ENCODE results near the gene GPER1. TPM values are rescaled to one million over a fixed set of nuclear protein-coding genes. Genes with fewer than 3 reads are reported as not detected.
A peak's percentile ranks its signal among the peaks of the same experiment; 100 is the strongest.

GPER1 gene
- total and polyA plus RNA-seq, 2 experiments from 2014 or later: 0.89 TPM; not detected in 1

DNA sequence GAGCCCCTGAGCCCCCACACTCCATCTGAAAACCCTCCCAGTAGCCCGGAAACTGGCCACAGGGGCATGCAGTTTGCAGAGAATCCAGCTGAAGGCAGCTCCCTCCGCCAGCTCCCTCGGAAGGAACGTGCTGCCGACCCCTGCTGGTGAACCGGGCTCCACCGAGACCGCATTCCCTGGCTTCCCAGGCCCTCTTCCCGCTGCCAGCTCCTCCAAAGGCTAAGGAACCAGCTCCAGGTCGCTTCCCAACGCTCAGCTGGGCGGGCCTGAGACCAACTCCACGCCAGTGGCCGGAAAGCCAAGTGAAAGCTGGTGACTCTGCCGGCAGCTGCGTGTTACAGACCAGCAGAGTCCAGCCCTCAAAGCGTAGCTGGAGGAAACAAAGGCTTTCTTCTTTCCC, 35.8 kb downstream of the GPER1 start:
- Histone ChIP-seq H3K27ac (ENCODE audit: low read depth) (peak overlapping the region; percentile 89), H2AFZ (no peak overlapping the region), H3F3A (replicated peaks; ENCODE audit: low read depth) (0 out of 2 replicates have a peak, but pooled peaks cover 4% of the 10 kb centered on the region), H3K36me3 (ENCODE audit: insufficient read depth) (0 out of 2 replicates have a peak, but pooled peaks cover 5% of the 10 kb centered on the region), H3K27me3 (ENCODE audit: insufficient read depth) (no peaks in the 10 kb centered on the region), H3K4me2 (no peak overlapping the region), H3K4me3 (no peak overlapping the region), H3K9me2 (ENCODE audit: insufficient read depth) (no peaks in the 10 kb centered on the region), H3K4me1 (ENCODE audit: insufficient read depth) (peaks cover 4% of the 10 kb centered on the region), H3K79me2 (replicated peaks; ENCODE audit: insufficient read depth) (peaks cover 56% of the 10 kb centered on the region), H4K20me1 (replicated peaks; ENCODE audit: insufficient read depth) (peaks cover 5% of the 10 kb centered on the region)
- DNase-seq (ENCODE audit: low spot score) (peak; percentile 87), ATAC-seq (peak; percentile 96)
- TF ChIP-seq, protein P1, sequence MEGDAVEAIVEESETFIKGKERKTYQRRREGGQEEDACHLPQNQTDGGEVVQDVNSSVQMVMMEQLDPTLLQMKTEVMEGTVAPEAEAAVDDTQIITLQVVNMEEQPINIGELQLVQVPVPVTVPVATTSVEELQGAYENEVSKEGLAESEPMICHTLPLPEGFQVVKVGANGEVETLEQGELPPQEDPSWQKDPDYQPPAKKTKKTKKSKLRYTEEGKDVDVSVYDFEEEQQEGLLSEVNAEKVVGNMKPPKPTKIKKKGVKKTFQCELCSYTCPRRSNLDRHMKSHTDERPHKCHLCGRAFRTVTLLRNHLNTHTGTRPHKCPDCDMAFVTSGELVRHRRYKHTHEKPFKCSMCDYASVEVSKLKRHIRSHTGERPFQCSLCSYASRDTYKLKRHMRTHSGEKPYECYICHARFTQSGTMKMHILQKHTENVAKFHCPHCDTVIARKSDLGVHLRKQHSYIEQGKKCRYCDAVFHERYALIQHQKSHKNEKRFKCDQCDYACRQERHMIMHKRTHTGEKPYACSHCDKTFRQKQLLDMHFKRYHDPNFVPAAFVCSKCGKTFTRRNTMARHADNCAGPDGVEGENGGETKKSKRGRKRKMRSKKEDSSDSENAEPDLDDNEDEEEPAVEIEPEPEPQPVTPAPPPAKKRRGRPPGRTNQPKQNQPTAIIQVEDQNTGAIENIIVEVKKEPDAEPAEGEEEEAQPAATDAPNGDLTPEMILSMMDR (conservative IDR thresholded peaks at IDR 0.05; ENCODE audit: low read depth in 2 of 2): peak; percentile 46 to 72
- no peak for TF ChIP-seq EZH2 (IDR thresholded peaks at IDR 0.05; ENCODE audit: low read depth, unreplicated experiment)
- no peak overlapping the region; the same call in 1 of the 2 replicates for H3K27ac Mint-ChIP-seq
- no peak overlapping the region for H3K4me3 Mint-ChIP-seq
- H3K27me3 Mint-ChIP-seq (ENCODE audit: insufficient read depth, low read depth, poor library complexity): peaks cover 2% of the 10 kb centered on the region
- H3K9me3 Mint-ChIP-seq: no peaks in the 10 kb centered on the region
- H3K4me1 Mint-ChIP-seq: peaks cover 16% of the 10 kb centered on the region
- H3K36me3 Mint-ChIP-seq (ENCODE audit: low read depth): peaks cover 16% of the 10 kb centered on the region

DNA sequence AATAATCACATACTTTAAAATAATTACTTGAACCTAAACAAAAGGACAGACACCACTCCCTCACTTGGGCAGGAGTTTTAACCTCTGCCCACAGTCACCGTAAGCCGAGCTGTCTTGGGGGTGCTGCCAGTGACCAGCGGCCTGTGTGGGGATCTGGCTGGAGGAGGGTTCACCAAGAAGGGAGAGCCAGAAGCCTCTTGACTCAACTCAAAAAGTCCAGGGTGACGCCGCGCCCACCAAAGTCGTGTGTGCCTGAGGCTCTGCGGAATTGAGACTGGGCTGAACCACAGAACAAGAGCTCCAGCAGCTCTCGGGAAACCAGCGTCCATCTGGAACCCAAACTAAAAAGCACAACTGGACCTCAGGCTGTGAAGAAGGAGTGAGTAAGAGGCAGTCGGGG, 36.3 kb downstream of the GPER1 start:
- Histone ChIP-seq H3K27ac (ENCODE audit: low read depth) (peak overlapping the region; percentile 89), H3K27me3 (ENCODE audit: insufficient read depth) (no peaks in the 10 kb centered on the region), H3F3A (replicated peaks; ENCODE audit: low read depth) (0 out of 2 replicates have a peak, but pooled peaks cover 4% of the 10 kb centered on the region), H3K79me2 (replicated peaks; ENCODE audit: insufficient read depth) (peaks cover 52% of the 10 kb centered on the region), H3K4me2 (no peak overlapping the region), H3K36me3 (ENCODE audit: insufficient read depth) (0 out of 2 replicates have a peak, but pooled peaks cover 5% of the 10 kb centered on the region), H3K9me2 (ENCODE audit: insufficient read depth) (no peaks in the 10 kb centered on the region), H3K4me1 (ENCODE audit: insufficient read depth) (peaks cover 4% of the 10 kb centered on the region), H2AFZ (no peak overlapping the region), H3K4me3 (no peak overlapping the region), H4K20me1 (replicated peaks; ENCODE audit: insufficient read depth) (peaks cover under 1% of the 10 kb centered on the region)
- peaks cover 16% of the 10 kb centered on the region for H3K4me1 Mint-ChIP-seq
- DNase-seq (ENCODE audit: low spot score) (no peak), ATAC-seq (peak; percentile 14; the same call in 2 of the 3 replicates)
- peak overlapping the region; percentile 83 for H3K27ac Mint-ChIP-seq
- no peaks in the 10 kb centered on the region for H3K9me3 Mint-ChIP-seq
- H3K27me3 Mint-ChIP-seq (ENCODE audit: insufficient read depth, low read depth, poor library complexity): peaks cover 2% of the 10 kb centered on the region
- no peak overlapping the region for H3K4me3 Mint-ChIP-seq
- H3K36me3 Mint-ChIP-seq (ENCODE audit: low read depth): peaks cover 16% of the 10 kb centered on the region
- no peak for TF ChIP-seq STAT1 (IDR thresholded peaks at IDR 0.05; ENCODE audit: unreplicated experiment)
- TF ChIP-seq JUNB (IDR thresholded peaks at IDR 0.05; ENCODE audit: unreplicated experiment): no peak
- no peak for TF ChIP-seq POLR2AphosphoS5 (IDR thresholded peaks at IDR 0.05; ENCODE audit: low read depth)
- TF ChIP-seq, protein P2, sequence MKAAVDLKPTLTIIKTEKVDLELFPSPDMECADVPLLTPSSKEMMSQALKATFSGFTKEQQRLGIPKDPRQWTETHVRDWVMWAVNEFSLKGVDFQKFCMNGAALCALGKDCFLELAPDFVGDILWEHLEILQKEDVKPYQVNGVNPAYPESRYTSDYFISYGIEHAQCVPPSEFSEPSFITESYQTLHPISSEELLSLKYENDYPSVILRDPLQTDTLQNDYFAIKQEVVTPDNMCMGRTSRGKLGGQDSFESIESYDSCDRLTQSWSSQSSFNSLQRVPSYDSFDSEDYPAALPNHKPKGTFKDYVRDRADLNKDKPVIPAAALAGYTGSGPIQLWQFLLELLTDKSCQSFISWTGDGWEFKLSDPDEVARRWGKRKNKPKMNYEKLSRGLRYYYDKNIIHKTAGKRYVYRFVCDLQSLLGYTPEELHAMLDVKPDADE (IDR thresholded peaks at IDR 0.05): no peak
- TF ChIP-seq, protein P3, sequence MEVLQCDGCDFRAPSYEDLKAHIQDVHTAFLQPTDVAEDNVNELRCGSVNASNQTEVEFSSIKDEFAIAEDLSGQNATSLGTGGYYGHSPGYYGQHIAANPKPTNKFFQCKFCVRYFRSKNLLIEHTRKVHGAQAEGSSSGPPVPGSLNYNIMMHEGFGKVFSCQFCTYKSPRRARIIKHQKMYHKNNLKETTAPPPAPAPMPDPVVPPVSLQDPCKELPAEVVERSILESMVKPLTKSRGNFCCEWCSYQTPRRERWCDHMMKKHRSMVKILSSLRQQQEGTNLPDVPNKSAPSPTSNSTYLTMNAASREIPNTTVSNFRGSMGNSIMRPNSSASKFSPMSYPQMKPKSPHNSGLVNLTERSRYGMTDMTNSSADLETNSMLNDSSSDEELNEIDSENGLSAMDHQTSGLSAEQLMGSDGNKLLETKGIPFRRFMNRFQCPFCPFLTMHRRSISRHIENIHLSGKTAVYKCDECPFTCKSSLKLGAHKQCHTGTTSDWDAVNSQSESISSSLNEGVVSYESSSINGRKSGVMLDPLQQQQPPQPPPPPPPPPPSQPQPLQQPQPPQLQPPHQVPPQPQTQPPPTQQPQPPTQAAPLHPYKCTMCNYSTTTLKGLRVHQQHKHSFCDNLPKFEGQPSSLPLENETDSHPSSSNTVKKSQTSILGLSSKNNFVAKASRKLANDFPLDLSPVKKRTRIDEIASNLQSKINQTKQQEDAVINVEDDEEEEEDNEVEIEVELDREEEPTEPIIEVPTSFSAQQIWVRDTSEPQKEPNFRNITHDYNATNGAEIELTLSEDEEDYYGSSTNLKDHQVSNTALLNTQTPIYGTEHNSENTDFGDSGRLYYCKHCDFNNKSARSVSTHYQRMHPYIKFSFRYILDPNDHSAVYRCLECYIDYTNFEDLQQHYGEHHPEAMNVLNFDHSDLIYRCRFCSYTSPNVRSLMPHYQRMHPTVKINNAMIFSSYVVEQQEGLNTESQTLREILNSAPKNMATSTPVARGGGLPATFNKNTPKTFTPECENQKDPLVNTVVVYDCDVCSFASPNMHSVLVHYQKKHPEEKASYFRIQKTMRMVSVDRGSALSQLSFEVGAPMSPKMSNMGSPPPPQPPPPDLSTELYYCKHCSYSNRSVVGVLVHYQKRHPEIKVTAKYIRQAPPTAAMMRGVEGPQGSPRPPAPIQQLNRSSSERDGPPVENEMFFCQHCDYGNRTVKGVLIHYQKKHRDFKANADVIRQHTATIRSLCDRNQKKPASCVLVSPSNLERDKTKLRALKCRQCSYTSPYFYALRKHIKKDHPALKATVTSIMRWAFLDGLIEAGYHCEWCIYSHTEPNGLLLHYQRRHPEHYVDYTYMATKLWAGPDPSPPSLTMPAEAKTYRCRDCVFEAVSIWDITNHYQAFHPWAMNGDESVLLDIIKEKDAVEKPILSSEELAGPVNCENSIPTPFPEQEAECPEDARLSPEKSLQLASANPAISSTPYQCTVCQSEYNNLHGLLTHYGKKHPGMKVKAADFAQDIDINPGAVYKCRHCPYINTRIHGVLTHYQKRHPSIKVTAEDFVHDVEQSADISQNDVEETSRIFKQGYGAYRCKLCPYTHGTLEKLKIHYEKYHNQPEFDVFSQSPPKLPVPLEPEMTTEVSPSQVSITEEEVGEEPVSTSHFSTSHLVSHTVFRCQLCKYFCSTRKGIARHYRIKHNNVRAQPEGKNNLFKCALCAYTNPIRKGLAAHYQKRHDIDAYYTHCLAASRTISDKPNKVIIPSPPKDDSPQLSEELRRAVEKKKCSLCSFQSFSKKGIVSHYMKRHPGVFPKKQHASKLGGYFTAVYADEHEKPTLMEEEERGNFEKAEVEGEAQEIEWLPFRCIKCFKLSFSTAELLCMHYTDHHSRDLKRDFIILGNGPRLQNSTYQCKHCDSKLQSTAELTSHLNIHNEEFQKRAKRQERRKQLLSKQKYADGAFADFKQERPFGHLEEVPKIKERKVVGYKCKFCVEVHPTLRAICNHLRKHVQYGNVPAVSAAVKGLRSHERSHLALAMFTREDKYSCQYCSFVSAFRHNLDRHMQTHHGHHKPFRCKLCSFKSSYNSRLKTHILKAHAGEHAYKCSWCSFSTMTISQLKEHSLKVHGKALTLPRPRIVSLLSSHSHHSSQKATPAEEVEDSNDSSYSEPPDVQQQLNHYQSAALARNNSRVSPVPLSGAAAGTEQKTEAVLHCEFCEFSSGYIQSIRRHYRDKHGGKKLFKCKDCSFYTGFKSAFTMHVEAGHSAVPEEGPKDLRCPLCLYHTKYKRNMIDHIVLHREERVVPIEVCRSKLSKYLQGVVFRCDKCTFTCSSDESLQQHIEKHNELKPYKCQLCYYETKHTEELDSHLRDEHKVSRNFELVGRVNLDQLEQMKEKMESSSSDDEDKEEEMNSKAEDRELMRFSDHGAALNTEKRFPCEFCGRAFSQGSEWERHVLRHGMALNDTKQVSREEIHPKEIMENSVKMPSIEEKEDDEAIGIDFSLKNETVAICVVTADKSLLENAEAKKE (CRISPR knock-in tag; IDR thresholded peaks at IDR 0.05): no peak
- TF ChIP-seq CREB1 (CRISPR knock-in tag; IDR thresholded peaks at IDR 0.05; ENCODE audit: low read depth): no peak
- no peak for TF ChIP-seq ZNF331 (CRISPR knock-in tag; IDR thresholded peaks at IDR 0.05; ENCODE audit: low read depth)
